HG03521 (cell line): ENCODE results near the gene NTM.

ENCODE experiments used
- ATAC-seq: cut with Tn5 transposase; IDR thresholded peaks from one replicate; pipeline ENCODE4 v1.9.1; 2021; ENCODE audit warnings: mild to moderate bottlenecking, moderate library complexity; ENCODE audit not compliant: unreplicated experiment

The NTM gene

GRCh38 chr11:132077416-132077815 lies 707.0 kb downstream of the NTM start:
- no peak for ATAC-seq

- ATAC-seq, result no peak
Measured at GRCh38 chr11:132078264-132079076, 708.1 kb downstream of the NTM start.

- no peak for ATAC-seq
Measured at GRCh38 chr11:132080127-132080526, 709.7 kb downstream of the NTM start.

- ATAC-seq, result no peak
Measured at GRCh38 chr11:132082566-132082965, 712.2 kb downstream of the NTM start.

GRCh38 chr11:132084433-132084832 lies 714.0 kb downstream of the NTM start:
- no peak for ATAC-seq

GRCh38 chr11:132087148-132087547 lies 716.7 kb downstream of the NTM start:
- ATAC-seq, result no peak

GRCh38 chr11:132088551-132088950 lies 718.1 kb downstream of the NTM start:
- ATAC-seq, result no peak

GRCh38 chr11:132093536-132094259 lies 723.3 kb downstream of the NTM start:
- no peak for ATAC-seq

- no peak for ATAC-seq
Measured at GRCh38 chr11:132094598-132094997, 724.2 kb downstream of the NTM start.

GRCh38 chr11:132095230-132096131 lies 725.1 kb downstream of the NTM start:
- ATAC-seq, result no peak

- no peak for ATAC-seq
Measured at GRCh38 chr11:132096132-132096825, 725.9 kb downstream of the NTM start.

- peak; percentile 61 for ATAC-seq
Measured at GRCh38 chr11:132099692-132100091, 729.3 kb downstream of the NTM start.

- ATAC-seq, result no peak
Measured at GRCh38 chr11:132100583-132100982, 730.2 kb downstream of the NTM start.

- no peak for ATAC-seq
Measured at GRCh38 chr11:132101881-132102280, 731.5 kb downstream of the NTM start.

GRCh38 chr11:132103021-132103420 lies 732.6 kb downstream of the NTM start:
- no peak for ATAC-seq

GRCh38 chr11:132106096-132106982 lies 735.9 kb downstream of the NTM start:
- ATAC-seq, result no peak

GRCh38 chr11:132111316-132111715 lies 740.9 kb downstream of the NTM start:
- ATAC-seq, result no peak

GRCh38 chr11:132111838-132112237 lies 741.4 kb downstream of the NTM start:
- ATAC-seq, result no peak

- ATAC-seq, result no peak
Measured at GRCh38 chr11:132112846-132113245, 742.4 kb downstream of the NTM start.

- no peak for ATAC-seq
Measured at GRCh38 chr11:132114185-132114584, 743.8 kb downstream of the NTM start.
